ENCODE data around the gene GRID2. TPM values are rescaled to one million over a fixed set of nuclear protein-coding genes. Genes with fewer than 3 reads are reported as not detected.

The GRID2 gene
- polyA plus RNA-seq, 1 donor (not counting 4 experiments of a cell fraction or from before 2014, with no cell fraction given), result not detected

DNA sequence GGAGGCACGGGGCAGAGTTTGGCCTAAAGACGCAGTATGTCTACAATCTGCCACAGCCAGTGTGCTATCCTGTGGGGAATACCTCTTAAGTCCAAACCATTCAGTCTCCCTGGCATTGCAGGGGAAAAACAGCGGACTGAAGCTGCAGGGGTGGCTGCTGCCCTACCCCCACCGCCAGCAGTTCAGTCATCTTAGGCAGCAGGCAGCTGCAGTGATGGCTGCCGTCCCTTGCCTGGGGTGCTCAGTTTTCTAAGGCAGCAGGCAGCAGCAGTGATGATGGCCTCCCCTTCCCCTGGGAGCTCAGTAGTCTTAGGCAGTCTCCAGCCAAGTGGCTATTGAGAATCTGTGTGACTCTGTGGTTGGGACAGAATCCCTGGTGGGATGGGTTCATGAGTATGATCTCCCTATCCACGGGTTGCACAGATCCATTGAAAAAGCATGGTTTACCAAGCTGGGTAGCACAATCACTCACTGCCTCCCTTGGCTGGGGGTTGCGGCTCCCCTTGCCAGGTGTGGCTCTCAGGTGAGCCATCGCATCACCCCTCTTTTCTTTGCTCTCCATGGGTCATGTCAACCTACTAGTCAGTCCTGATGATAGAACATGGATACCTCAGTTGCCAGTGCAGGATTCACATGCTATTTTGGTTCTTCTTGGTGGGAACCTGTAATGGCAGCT, 48.9 kb upstream of the GRID2 start:
- Histone ChIP-seq H3K4me3 (ENCODE audit: control insufficient read depth in 2 of 3, extremely low read depth in 1 of 3, insufficient read depth in 2 of 3, low read depth in 1 of 3, low read length in 3 of 3) (no peak overlapping the region), H3K9ac (ENCODE audit: control insufficient read depth, extremely low read depth, insufficient read depth, low read length) (no peak overlapping the region), H3K27me3 (ENCODE audit: control insufficient read depth, extremely low read depth, insufficient read depth, low read length) (no peaks in the 10 kb centered on the region), H3K4me1 (ENCODE audit: control insufficient read depth, extremely low read depth, insufficient read depth, low read length) (no peaks in the 10 kb centered on the region), H3K79me2 (ENCODE audit: control insufficient read depth, insufficient read depth, low read length) (no peaks in the 10 kb centered on the region), H3K4me2 (ENCODE audit: control insufficient read depth, extremely low read depth, insufficient read depth, low read depth, low read length) (no peak overlapping the region), H4K20me1 (ENCODE audit: control insufficient read depth, extremely low read depth, insufficient read depth, low read length) (no peaks in the 10 kb centered on the region), H3K36me3 (ENCODE audit: control insufficient read depth in 2 of 2, extremely low read depth in 1 of 2, insufficient read depth in 2 of 2, low read length in 2 of 2) (no peaks in the 10 kb centered on the region), H3K9me1 (ENCODE audit: control insufficient read depth, extremely low read depth, insufficient read depth, low read length) (no peaks in the 10 kb centered on the region), H3K27ac (ENCODE audit: control insufficient read depth, insufficient read depth, low read length) (no peak overlapping the region), H3K9me3 (ENCODE audit: control insufficient read depth, low read depth, low read length) (no peaks in the 10 kb centered on the region), H2AFZ (ENCODE audit: control insufficient read depth, low read length) (no peak overlapping the region)
- DNase-seq (ENCODE audit: low read depth, low spot score), result no peak
- TF ChIP-seq, protein P1, sequence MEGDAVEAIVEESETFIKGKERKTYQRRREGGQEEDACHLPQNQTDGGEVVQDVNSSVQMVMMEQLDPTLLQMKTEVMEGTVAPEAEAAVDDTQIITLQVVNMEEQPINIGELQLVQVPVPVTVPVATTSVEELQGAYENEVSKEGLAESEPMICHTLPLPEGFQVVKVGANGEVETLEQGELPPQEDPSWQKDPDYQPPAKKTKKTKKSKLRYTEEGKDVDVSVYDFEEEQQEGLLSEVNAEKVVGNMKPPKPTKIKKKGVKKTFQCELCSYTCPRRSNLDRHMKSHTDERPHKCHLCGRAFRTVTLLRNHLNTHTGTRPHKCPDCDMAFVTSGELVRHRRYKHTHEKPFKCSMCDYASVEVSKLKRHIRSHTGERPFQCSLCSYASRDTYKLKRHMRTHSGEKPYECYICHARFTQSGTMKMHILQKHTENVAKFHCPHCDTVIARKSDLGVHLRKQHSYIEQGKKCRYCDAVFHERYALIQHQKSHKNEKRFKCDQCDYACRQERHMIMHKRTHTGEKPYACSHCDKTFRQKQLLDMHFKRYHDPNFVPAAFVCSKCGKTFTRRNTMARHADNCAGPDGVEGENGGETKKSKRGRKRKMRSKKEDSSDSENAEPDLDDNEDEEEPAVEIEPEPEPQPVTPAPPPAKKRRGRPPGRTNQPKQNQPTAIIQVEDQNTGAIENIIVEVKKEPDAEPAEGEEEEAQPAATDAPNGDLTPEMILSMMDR (optimal IDR thresholded peaks at IDR 0.05 in 1 of 3, IDR thresholded peaks at IDR 0.05 in 1 of 3, conservative IDR thresholded peaks at IDR 0.05 in 1 of 3; ENCODE audit: extremely low read depth in 1 of 3, insufficient read depth in 2 of 3, low read length in 3 of 3), result no peak
- no peak for TF ChIP-seq EZH2 (IDR thresholded peaks at IDR 0.05; ENCODE audit: low read length)
- no peak for FAIRE-seq
- dilution Hi-C loops (cut with MboI; ENCODE audit: extremely low pct_ligation_motif_present, low sequenced_read_pairs), result no loop called here

DNA sequence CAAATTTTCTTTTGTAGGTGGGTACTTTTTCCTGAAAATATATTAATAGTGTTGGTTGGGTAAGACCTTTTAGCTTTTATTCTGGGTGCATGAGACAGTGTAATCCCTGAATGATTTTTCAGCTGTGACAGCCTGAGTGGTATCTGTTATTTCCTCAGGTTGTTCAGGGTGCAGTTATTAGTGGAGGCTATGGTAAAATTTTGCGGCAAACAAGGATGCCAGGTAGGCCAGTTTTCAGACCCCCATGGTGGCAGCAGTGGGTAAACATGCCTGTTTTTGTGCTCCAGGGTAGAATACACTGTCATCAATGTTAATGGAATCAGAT, 47.9 kb upstream of the GRID2 start:
- FAIRE-seq, result no peak
- no peaks in the 10 kb centered on the region for H3K79me2 ChIP-seq (ENCODE audit: control insufficient read depth, insufficient read depth, low read length)
- H3K9ac ChIP-seq (ENCODE audit: control insufficient read depth, extremely low read depth, insufficient read depth, low read length), result no peak overlapping the region
- no peaks in the 10 kb centered on the region for H3K9me1 ChIP-seq (ENCODE audit: control insufficient read depth, extremely low read depth, insufficient read depth, low read length)
- no peaks in the 10 kb centered on the region for H4K20me1 ChIP-seq (ENCODE audit: control insufficient read depth, extremely low read depth, insufficient read depth, low read length)
- H3K27me3 ChIP-seq (ENCODE audit: control insufficient read depth, extremely low read depth, insufficient read depth, low read length), result no peaks in the 10 kb centered on the region
- H3K4me2 ChIP-seq (ENCODE audit: control insufficient read depth, extremely low read depth, insufficient read depth, low read depth, low read length), result no peak overlapping the region
- no peaks in the 10 kb centered on the region for H3K4me1 ChIP-seq (ENCODE audit: control insufficient read depth, extremely low read depth, insufficient read depth, low read length)
- no peak overlapping the region for H3K4me3 ChIP-seq (ENCODE audit: control insufficient read depth in 2 of 3, extremely low read depth in 1 of 3, insufficient read depth in 2 of 3, low read depth in 1 of 3, low read length in 3 of 3)
- no peak for DNase-seq (ENCODE audit: low read depth, low spot score)
- H3K36me3 ChIP-seq (ENCODE audit: control insufficient read depth in 2 of 2, extremely low read depth in 1 of 2, insufficient read depth in 2 of 2, low read length in 2 of 2), result no peaks in the 10 kb centered on the region
- H3K9me3 ChIP-seq (ENCODE audit: control insufficient read depth, low read depth, low read length), result no peaks in the 10 kb centered on the region
- H2AFZ ChIP-seq (ENCODE audit: control insufficient read depth, low read length), result no peak overlapping the region
- H3K27ac ChIP-seq (ENCODE audit: control insufficient read depth, insufficient read depth, low read length), result no peak overlapping the region
- TF ChIP-seq, protein P1 (optimal IDR thresholded peaks at IDR 0.05 in 1 of 3, IDR thresholded peaks at IDR 0.05 in 1 of 3, conservative IDR thresholded peaks at IDR 0.05 in 1 of 3; ENCODE audit: extremely low read depth in 1 of 3, insufficient read depth in 2 of 3, low read length in 3 of 3), result no peak
- no peak for TF ChIP-seq EZH2 (IDR thresholded peaks at IDR 0.05; ENCODE audit: low read length)
- dilution Hi-C loops (cut with MboI; ENCODE audit: extremely low pct_ligation_motif_present, low sequenced_read_pairs), result no loop called here
